Middle frontal gyrus (tissue), 1 donor: Measurements from ENCODE around the gene SERTAD2.

Experiments
- DNase-seq: peaks from one replicate; pipeline ENCODE4 v3.0.0-alpha.2; 2015; ENCODE audit warnings: low spot score; ENCODE audit errors: extremely low spot score

Gene SERTAD2

GRCh38 chr2:64629875-64630274 lies 23.8 kb downstream of the SERTAD2 start:
- DNase-seq = no peak

DNA sequence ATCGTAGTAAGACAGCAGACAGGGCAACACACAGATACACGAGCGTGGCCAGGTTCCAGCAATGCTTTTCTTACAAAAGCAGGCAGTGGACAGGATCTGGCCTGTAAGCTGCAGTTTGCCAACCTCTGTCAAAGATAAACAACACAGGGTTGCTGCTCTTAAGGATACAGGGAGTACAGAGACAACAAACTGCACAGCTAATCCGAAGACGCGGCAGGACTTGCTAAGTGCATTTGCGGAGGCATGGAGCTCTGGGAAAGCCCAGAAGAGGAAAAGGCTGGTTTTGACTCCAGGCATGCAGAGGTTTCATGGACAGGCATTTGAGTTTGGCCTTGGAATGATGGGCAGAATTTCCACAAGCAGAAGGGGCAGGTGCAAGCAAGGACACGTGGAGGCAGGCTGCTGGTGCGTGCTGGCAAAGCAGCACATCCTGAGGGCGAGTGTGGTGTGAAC lies 24.4 kb downstream of the SERTAD2 start:
- DNase-seq = no peak

DNA sequence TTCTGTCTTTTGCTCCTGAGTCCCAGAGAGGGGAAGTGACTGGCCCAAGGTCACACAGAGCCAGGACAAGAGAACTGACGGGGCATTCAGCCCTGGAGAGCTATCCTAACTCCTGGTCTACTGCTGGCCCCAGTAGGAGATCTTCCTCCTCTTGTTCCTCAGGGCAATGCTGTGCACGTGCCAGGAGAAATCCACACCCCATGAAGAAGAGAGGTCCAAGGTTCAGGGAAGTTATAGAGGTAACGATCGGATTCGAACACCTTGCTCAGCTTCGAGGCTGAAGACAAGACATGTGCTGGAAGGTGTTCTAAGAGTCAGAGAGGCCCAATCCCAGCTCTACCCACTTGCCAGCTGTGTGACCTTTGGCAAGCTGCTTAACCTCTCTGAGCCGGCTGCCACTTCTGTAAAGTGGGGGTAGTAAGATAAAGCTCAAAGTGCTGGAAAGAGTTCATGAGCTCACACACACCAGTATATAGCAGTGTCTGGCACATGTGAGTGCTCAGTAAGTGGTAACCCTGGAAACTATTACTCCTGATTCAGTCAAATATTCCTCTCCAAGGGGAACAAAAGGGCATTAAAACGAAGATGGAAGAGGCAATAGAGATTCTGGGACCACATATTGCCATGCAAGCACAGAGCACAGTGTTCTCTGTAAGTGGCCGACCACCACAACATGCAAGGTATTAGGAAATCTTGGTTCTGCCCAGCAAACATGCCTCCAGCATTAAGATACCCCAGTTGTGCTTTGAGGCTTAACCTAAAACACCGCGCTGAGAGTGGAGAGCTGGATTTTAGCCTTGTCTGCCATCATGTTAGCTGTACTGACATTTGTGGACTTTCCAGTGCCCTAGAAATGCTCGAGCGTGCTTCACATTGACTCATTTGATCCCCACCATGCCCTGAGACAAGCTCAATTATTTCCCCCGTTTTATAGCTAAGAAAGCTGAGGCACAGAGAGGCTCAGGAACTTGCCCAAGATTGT lies 25.6 kb downstream of the SERTAD2 start:
- DNase-seq = no peak

GRCh38 chr2:64626963-64627760 lies 26.6 kb downstream of the SERTAD2 start:
- DNase-seq = no peak

GRCh38 chr2:64626146-64626809 lies 27.4 kb downstream of the SERTAD2 start:
- DNase-seq = no peak

- no peak for DNase-seq
Observed at GRCh38 chr2:64625299-64626145, 28.2 kb downstream of the SERTAD2 start.

- no peak for DNase-seq
Observed at GRCh38 chr2:64624862-64625261, 28.9 kb downstream of the SERTAD2 start.

GRCh38 chr2:64624108-64624610 lies 29.6 kb downstream of the SERTAD2 start:
- DNase-seq = no peak

GRCh38 chr2:64623242-64623850 lies 30.4 kb downstream of the SERTAD2 start:
- DNase-seq = no peak

- DNase-seq = no peak
Observed at GRCh38 chr2:64622443-64623241, 31.1 kb downstream of the SERTAD2 start.

DNA sequence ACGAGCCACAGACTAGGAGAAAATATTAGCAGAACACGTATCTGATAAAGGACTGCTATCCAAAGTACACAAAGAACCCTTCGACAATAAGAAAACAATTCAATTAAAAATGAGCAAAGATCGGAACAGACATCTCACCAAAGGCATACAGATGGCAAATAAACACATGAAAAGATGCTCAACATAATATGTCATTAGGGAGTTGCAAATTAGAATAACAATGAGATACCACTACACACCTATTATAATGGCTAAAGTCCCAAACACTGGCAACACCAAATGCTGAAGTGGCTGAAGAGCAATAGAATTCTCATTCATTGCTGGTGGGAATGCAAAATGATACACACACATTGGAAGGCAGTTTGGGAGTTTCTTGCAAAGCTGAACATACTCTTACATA lies 33.1 kb downstream of the SERTAD2 start:
- DNase-seq = no peak

- no peak for DNase-seq
Observed at GRCh38 chr2:64617631-64618151, 36.0 kb downstream of the SERTAD2 start.

DNA sequence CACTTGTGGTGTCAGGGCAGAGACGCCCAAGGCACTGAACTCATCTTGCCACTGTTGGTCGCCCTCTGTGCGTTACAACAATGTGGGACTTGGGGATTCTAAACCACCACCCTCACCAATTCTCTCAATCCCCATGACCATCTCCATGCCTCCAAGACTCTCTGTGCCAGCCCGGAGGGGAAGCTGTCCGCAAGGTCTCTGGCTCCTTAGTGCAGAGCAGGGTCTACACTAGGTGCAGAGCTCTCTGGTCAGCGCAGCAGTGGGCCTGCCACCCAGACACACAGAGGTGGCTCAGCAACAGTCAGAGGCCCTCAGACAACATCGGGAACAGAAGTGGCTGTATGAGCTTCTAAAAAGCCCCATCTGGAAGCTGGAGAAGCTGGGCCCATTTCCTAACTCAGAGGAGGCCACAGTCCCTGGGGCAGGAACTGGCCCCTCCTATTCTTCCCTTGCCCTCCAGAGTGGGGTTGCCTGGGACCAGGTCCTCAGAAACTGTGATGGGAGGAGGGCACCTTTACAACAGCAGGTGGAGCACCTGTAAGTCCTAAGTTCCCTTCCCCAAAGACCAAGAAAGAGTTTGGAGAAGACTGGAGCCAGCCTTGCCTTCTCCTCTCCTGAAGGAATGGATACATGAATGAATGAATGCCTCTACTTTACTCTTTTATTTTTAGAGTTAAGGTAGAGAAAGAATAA lies 37.7 kb downstream of the SERTAD2 start:
- no peak for DNase-seq

DNA sequence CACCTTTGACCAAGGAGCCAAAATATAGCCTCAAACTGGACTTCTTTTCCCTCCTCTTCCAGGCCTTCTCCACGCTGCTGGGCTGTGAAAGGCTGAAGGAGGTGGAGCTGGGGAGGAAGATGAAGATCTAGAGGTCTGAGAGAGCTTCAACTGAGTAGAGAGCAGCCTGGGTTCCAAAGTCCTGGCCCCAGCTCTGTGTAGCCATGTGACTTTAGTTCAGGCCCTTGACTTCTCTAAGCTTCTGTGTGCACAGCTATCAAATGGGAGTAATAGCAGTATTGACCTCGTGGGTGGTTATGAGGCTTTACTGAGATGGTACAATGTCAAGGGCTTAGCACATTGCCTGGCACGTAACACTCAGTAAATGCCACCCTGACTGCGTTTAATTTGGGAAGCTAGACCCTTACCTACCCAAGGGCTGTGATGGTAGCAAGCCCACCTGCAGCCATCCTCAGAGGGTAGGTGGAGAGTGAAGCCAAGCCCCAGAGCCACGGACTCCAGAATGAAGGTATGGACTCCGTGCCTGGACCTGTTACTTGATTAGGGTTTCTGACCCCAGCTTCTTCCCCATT lies 38.4 kb downstream of the SERTAD2 start:
- no peak for DNase-seq

GRCh38 chr2:64613276-64613675 lies 40.4 kb downstream of the SERTAD2 start:
- DNase-seq = no peak

- DNase-seq = no peak
Observed at GRCh38 chr2:64612575-64613195, 41.0 kb downstream of the SERTAD2 start.

DNA sequence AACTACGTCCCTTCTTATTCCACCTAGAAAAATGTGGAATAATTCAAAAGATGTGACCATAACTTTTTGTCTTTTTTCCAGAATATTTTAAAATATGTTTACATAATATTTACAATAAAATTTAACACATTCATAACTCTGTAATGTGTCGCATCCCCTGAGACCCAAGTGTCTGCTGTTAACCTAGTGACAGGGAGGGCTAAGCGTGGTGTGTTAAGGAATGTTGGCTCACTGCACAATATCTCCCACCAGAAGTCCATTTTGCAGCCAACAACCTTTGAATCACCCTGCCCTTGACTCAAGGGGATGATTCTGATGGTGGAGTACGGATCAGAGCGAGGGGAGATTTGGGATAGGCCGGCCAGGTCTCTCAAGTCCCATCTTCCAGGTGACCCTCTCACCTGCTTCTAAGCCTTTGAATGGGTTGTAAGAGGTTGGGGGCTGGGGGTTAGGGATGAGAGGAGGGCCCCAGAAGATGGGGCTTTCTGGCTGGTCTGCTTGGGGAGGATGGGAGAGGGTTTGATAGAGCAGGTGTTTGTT lies 43.3 kb downstream of the SERTAD2 start:
- no peak for DNase-seq
